Left renal pelvis (tissue), 4 donors: ENCODE measurements around the gene KCNC2. TPM values are rescaled to one million over a fixed set of nuclear protein-coding genes. Genes with fewer than 3 reads are reported as not detected.
A peak's percentile ranks its signal among the peaks of the same experiment; 100 is the strongest.

Experiments used
- DNase-seq, 4 donors: peaks; one replicate each; pipeline ENCODE4 v3.0.0-alpha.2; 2013; ENCODE audit warnings: low read depth in 4 of 4, low spot score in 3 of 4
- polyA plus RNA-seq, 4 donors: library from polyadenylated mRNA; unstranded; fragments of 120-200 nt; gene quantifications; one replicate each; pipeline ENCODE4 v1.2.1, GENCODE V29; 2013; ENCODE audit not compliant: insufficient read length in 4 of 4

The KCNC2 gene
- polyA plus RNA-seq, 4 donors = 0.57 to 1.2 (median 0.70) TPM

DNA sequence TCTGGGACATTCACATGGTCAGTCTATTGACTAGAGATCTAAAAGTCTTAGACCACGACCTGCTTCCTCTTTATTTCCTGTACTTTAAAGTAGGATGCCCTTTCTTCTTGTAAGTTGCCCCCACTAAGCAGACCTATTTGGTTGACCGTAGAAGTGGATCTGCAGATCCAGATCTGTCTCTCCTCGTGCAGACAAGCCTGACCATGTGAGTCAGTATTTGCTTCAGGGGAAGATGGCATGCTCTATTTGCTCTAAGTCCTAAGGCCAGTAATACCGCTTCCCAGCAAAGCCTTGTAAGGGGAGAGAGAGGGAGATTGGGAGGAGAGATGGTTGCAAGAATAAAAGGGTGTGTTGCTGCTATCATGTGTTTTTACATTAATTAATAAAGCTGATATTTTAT is 46.8 kb downstream of the KCNC2 start:
- DNase-seq = no peak

DNA sequence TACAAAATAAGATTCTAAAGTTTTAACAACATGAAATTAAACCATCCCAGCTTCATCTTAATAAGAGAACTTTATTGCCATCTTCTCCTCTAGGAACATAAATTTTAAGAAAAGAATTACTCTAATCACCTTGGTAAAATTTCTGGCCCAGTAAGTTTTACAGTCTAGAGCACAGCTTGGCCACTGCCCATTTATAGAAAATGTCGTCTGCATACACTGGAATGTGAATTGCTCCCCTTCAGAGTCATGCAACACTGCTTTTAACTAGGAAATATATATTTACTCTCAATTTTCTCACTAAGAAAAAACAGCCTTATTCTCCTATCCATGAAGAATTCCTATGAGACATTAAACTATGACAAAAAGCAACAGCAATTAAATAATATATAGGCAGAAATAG is 48.2 kb downstream of the KCNC2 start:
- DNase-seq = no peak

DNA sequence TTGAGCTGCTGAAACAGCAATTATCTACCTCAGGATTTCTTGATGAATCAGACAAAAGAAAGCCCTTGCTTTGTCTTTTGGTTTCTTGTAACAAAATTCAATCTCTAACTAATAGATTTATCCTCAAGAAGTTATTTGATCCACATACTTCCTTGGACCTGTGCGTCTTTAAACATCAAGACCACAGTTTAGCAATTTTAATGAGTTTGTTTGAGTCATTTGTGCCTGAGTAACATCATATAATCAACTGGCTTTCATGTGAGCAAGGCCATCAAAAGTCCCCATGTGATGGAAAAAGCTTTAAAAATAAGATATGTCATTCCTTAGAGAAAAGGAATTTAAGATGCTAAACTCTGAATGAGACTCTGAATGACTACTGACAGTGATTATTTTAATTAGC is 52.3 kb downstream of the KCNC2 start:
- no peak for DNase-seq

DNA sequence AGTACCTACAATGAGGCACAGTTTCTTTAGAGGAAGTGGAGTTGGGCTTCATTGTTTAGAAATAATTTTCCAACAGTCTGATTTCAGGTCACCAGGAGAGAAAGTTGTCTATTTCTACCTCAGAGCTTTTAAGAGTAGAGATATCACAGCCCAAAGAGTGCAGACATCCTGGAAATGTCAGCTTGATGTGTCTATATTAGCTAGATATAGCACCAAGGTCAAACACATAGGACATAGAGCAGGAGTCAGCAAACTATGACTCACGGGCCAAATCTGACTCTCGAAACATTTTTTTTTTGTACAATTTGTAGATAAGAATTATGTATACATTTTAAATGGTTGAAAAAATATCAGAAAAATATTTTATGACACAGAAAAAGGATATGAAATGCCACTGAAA is 53.7 kb downstream of the KCNC2 start:
- DNase-seq = no peak

DNA sequence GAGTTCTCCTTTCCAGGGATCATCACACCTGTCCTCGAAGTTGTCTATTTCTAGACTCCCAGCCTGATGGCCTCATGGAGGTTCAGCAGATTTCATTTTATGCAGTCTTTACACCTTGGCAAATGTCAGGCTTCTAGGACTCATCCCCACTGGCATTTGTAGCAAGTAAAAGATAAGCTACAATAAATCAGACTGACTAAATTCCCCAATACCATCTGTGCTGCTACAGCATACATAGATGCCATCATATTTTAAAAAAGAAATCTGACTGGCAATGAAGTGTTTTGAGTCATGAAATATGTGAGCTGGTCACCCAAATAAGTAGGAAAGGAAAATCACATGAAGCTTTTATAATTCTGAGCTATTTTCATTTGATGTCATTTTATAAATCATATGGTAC is 55.3 kb downstream of the KCNC2 start:
- no peak for DNase-seq

DNA sequence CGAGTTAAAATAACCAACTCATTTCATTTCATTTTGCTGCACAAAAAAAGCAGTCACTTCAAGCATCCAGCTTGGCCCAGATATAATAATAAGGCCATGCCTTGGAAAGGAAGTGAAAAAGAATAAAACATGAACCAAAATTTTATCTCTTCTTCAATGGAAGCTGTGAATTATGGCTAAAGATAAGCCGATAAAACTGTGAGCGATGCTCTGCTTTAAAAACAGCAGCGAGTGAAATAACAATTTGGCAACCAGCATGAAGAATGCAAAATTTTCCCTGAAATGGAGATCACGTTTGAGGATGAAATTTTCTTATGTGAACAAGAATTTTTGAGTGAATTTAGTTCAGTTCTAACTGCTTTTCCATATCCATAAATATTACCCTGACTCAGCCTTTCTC is 70.4 kb downstream of the KCNC2 start:
- no peak for DNase-seq

DNA sequence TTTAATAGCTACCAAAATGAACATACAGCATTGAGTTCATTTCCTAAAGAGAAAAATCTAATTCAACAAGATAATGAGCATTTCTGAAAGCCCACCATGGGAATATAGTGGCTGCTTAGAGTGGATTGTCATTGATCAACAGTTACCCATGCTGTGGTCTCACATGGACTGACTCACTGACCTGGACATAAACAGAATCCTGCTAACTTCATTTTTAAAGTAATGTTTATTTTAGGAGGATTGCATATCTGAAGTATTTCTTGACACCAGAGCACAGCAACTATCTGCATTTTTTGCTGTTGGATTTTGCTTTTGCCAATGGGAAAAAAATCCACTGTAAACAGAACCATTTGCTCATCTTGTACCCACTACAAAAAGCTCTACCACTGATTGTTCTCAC is 71.7 kb downstream of the KCNC2 start:
- DNase-seq = no peak

DNA sequence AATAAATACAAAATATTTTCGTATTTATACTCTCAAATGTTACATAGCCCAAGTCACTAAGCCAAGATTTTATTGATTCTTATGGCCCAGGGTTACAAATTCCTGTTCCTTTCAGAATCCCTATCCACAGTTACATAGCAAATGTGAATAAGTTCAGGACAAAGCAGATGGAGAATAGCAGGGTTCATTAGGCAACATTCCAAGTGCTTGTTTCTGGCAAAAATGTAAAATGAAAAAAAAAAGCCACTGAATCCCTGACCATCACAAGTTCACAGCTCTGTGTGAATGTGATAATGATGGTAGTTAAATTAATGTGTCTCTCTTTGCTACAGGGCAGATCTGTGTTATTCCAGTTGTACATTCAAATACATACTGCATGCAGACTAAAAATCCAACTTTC is 74.6 kb downstream of the KCNC2 start:
- DNase-seq = no peak

DNA sequence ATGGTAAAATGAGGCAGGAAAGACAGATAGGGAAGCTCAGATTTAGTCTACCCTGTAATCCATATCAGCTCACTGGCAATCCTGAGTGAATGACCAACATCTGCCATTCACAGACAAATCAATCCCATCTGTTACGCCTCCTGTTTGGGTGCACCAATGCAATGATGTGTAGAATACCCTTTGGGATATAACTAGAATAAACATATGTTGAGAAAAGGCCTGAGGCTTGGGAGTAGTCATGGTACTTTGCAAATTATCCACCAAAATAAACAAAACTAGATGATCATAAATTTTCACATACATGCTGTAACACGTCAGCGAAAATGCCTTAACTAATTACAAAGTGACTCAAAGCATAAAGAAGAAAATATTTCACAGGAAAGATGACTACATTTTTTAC is 78.8 kb downstream of the KCNC2 start:
- no peak for DNase-seq

DNA sequence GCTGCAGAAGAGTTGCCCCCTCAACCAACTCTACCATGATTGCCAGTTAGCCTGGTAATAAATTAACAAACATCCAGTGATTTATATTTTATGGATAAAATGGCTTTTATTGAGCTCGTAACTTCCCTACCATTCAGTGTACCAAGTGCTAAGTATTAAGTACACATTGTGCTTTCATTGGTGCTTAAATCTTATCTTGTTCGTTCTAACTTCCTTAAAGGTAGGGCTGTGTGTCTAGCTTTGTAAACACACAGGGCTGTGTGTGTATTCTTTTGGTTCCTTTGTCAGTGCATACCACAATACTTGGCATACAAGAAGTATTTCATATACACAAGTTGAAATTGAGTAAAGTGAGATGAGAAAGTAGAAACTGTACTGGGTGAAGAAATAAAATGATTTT is 80.4 kb downstream of the KCNC2 start:
- DNase-seq = no peak

DNA sequence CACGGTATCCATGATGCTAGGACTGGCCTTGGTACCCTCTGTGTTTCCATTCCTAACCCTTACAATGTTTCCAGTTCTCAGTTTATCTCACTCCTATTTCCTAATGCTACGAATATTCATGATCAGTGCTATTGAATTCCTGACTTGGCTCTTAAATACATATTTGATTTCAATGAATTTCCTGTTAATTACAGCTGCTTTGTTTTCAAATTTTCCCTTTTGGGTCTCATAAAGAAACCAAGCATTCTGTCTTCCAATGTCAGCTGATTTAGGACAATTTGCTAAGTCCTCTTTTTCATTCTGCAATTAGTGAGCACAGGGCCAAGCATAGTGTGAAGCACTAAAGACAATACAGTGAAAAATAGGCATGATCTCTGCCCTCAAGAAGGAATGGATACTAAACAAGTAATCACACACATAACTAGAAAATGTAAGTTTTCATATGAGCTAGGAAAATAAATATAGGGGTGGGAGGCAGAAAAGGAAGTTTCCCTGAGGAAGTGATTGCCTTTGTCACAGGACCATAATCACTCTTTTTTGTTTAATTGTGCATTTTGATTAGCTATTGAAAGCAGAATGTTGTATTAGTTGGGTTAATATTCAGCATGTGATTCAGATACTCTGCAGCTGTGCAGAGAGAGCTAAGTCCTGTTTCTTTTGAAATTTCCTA is 88.5 kb downstream of the KCNC2 start:
- DNase-seq = no peak

DNA sequence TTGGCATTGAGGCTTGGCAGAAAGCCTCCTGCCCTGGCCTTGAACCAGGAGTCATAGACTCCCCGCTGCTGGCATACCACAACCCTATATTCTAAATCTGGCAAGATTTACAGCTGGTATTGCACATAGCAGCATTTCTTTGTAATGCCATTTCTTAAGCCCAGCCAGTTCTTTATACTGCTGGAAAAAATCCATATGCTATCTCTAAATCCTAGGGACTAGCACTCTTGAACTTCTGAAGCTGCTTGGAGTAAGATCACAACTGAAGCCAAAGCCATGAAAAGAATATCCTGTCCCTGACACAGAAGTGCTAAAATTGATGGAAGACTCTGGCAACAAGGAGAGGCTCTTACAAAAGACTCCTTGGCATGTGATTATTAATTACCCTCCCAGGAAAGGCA is 89.3 kb downstream of the KCNC2 start:
- DNase-seq = peak; percentile 65 to 85 (median 74)

DNA sequence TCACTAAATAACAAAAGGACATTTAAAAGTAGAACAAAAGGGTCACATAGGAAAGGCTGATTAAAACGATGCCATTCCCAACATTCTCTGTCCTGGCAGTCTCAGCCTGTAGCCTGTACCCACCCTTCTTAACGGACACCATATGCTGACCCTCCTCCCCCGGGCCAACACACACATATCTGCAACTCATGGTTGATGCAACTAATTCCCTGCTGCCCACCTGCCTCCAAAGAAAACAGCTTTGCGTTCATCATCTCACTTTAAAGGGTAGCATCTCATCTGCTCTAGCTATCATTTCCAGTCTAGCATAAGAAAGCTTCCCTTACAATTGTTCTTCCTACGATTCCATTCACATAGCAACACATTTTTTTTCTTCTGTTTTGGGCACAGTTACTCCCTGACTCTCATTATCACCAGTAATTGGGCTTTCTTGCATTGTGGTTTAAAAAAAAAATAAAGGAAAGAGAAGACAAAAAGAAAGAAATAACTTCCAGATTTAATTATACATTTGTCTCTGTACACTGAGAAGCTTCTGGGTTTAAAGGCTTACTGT is 92.9 kb downstream of the KCNC2 start:
- DNase-seq = no peak

DNA sequence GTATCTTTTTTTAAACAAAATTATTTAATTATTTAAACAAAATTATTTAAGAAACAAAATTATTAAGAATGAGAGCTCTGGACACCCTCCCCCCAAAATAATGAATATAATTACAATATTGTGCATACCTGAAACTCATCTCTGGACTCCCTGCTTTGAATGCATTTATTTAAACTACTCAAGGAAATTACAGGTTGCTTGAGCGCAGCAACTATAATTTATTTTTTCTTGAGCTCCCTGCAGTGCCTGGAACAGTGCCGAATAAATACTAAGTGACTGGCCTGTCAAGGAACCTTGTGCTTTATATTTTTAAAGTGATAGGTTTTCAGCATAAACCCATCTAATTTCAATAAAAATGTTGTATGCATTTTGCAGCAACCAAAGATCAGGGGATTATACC is 93.9 kb downstream of the KCNC2 start:
- DNase-seq = no peak

DNA sequence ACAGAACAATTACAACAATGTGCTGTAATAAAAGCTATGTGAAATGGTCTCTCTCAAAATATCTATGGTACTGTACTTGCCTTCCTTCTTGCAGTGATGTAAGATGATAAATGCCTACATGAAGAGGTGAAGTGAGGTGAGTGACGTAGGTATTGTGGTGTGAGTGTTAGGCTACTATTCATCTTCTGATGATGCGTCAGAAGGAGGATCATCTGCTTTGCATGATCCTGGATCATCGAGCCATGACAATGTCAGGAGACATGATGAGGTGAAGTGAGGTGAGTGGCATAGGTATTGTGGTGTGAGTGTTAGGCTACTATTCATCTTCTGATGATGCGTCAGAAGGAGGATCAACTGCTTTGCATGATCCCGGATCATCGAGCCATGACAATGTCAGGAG is 105.8 kb downstream of the KCNC2 start:
- no peak for DNase-seq

DNA sequence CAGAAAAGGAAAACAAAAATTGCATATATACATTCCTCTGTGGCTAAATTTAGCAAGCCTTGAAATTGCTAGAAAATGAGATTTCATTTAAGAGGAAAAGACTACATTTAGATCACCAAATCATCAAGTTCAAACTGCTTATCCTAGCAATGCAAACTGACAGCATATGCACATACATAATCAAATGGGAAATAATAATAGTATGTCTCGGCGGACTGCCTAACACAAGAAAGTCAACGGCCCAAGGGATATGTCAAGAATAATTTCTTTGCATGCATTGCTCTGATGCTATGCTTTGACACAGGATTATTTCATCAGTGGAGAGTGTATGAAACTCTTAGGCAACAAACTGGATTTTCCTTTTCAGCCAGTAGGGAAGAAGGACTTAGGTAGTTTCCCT is 107.9 kb downstream of the KCNC2 start:
- no peak for DNase-seq

DNA sequence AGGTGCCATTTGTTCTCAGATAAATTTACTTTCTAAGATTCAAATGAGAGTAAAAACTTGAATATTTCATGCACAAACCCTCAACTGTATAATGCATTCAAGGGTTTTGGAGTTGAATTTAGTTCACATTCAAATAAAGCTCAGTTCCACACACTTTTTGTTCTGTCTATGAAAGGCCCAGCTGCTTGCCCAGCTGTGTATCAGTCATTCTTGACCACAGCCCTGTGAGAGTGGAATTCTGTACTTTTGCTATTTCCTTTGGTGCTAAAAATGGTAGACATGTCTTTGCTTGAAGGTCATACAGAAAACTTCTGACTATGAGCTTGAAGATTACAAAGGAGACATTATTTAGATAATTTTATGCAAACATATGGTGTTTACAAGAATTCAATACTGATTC is 110.4 kb downstream of the KCNC2 start:
- no peak for DNase-seq

DNA sequence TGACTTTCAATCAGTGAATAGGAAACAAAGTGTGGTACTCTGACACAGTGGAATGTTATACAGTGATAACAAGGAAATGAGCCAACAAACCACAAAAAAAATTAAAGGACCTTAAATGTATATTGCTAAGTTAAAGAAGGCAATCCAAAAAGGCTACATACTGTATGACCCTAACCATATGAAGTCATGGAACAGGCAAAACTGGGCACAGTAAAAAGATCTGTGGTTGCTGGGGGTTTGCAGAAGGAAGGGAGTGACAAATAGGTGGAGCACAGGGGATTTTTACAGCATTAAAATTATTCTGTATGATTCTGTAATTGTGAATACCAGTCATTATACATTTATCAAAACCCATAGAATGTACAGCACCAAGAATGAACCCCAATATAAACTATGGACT is 112.6 kb downstream of the KCNC2 start:
- no peak for DNase-seq

DNA sequence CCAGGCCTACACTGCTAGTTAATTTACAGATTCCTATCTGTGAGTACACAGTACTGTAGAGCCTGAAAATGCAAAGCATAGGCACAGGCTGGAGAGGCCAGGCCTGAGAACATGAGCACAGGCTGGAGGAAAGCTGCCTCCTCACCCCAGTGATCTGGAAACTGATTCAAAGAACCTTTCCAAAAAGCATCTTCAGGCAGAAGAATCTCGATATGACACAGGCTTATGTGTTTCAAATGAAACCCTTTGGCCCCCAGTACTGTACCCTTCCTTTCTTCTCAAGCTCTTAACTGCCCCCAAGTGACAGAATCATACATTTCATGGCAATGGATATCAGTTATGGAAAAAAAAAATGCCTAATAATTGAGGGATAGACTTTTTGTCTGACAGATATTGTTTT is 122.0 kb downstream of the KCNC2 start:
- no peak for DNase-seq

DNA sequence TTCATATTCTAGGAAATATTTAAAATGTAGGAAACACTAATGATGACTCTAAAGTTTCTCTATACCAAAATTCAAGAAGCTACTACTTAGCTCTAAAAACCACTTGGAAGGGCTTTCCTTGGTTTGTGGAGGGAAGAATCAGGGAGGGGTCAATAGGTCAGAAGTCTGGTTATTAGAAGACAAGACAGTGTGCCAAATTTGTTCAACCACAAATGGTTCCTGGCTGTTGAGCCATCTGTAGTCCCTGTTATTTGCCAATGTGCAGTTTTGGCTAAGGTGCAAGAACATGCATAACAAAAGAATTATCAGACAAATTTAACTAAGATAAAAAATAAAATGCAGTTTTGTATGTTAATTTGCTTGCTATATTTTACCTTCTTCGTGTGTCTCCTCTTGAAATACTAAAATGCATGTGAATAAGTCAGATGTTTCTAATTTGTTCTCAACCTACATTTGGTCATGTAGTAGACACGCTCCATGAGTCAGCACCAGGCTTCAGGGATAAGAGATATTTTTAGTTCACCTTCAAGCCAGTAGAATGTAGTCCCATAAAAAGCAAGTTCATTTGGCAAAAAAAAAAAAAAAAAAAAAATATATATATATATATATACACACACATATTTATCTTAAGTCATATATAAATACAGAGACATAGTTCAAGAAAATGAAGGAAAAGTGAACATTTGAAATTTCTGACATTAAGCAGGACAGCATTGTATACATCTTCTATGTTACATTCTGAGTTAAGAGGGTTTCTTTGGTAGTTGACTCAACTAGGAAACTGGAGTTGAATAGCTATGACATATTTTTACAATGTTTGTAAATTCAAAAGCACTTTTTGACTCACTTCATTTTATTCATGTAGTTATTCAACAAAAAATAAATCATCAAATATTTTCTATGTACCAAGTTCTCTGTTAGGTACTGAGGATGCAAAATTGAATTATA is 123.3 kb downstream of the KCNC2 start:
- no peak for DNase-seq

DNA sequence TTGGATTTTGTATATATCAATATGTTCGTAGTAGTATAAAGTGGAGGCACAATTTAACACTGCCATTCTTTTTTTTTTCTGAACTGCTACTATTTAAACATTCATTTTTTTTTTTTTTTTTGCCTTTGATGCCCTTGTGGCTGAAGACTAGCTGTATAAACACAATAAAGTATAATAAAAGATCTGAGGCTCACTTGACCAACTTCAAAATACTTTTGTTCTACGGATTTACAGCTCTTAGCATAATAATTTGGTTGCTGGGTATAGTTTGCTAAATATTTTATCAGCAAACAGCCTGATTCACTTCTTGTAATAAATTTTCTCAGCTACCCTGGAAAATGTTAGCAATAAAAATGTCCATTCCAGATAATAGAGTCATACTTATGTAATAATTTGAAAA is 128.3 kb downstream of the KCNC2 start:
- DNase-seq = no peak

DNA sequence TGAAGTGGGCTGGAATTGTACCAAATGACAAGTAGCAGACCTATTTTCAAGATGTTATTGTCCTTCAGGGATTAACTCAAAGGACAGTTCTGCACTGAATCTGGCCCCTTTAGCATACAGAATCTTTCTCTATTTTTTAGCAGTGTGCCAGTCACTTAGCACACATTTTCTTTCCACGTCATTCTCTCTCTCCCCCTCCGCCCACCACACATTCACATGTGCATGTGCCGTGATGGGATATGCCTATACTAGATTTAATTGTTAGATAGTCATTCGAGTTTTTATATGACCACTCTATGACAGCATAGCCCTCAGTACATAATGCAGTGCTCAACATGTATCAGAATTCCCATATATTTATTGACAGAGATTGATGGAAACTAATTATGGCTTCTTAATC is 129.1 kb downstream of the KCNC2 start:
- no peak for DNase-seq
